ENCODE measurements around the gene RPL6. TPM values are rescaled to one million over a fixed set of nuclear protein-coding genes. Genes with fewer than 3 reads are reported as not detected.

Gene RPL6
- total and polyA plus RNA-seq, 9 of the 15 experiments (the other 6 are each of a cell fraction or from before 2014, with no cell fraction given), result 1,519 to 3,103 (median 2,396) TPM

DNA sequence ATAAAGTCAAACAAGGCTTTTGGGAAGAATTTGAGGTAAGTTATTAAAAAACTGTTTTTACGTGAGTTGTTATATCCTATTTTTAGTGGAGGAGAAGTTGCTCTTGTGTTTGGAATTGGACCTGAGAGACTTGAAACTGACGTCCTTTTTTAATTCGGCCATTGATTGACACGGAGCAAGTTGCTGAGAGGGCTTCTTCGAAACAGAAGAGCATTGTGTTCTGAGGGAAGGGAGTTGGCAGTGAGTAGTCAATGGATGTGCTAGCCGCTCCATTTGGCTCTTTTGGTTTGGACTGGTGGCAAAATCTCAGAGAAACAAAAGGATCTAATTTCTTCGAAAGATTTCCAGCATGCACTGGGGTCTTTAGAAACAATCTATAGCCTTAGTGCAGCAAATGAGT is 46.6 kb upstream of the RPL6 start:
- Histone ChIP-seq H3K4me1 (replicated peaks in 1 of 2; ENCODE audit: control insufficient read depth in 2 of 2, insufficient read depth in 2 of 2, low read length in 2 of 2) (no peaks in the 10 kb centered on the region), H2AFZ (ENCODE audit: low read depth, low read length) (no peak overlapping the region), H3K27ac (ENCODE audit: extremely low read depth, low read depth, low read length) (no peak overlapping the region), H3K36me3 (ENCODE audit: control insufficient read depth, insufficient read depth, low read length) (peaks cover 72% of the 10 kb centered on the region), H3K9me3 (replicated peaks; ENCODE audit: control insufficient read depth, insufficient read depth, low read depth, low read length) (no peaks in the 10 kb centered on the region), H3K79me2 (ENCODE audit: control insufficient read depth, insufficient read depth, low read length) (no peaks in the 10 kb centered on the region), H3K9me1 (ENCODE audit: control insufficient read depth, insufficient read depth, low read length) (no peaks in the 10 kb centered on the region), H3K4me2 (ENCODE audit: insufficient read depth, low read length) (no peak overlapping the region), H3K4me3 (no peak overlapping the region), H4K20me1 (replicated peaks; ENCODE audit: control insufficient read depth, insufficient read depth, low read length) (no peaks in the 10 kb centered on the region), H3K27me3 (ENCODE audit: control insufficient read depth in 2 of 2, insufficient read depth in 2 of 2, low read length in 2 of 2) (no peaks in the 10 kb centered on the region), H3K9ac (ENCODE audit: insufficient read depth in 1 of 2, low read depth in 2 of 2, low read length in 2 of 2) (no peak overlapping the region)
- no peak for ATAC-seq
- BruUV-seq (replicated peaks), result no TSS peak
- no peak for FAIRE-seq
- no peak for DNase-seq (ENCODE audit: extremely low read depth in 1 of 4, low spot score in 3 of 4)
- intact Hi-C loops (cut with micrococcal nuclease), result no loop called here
- in situ Hi-C loops (cut with MboI), result no loop called here
- WGBS (ENCODE audit: insufficient coverage, low coverage, missing lambda C conversion rate), result 98% methylated on average over 7 of the region's 7 CpGs
- ChIA-PET CTCF (ENCODE audit: low intra/inter-chr PET ratio) (no interaction called here), POLR2A (no interaction called here)
- TF ChIP-seq ZNF347 (CRISPR knock-in tag; IDR thresholded peaks at IDR 0.05; ENCODE audit: low read depth), result no peak
- no peak for TF ChIP-seq TGIF2 (CRISPR knock-in tag; IDR thresholded peaks at IDR 0.05)
- no peak for TF ChIP-seq NR2F6 (CRISPR knock-in tag; IDR thresholded peaks at IDR 0.05)
- no peak for TF ChIP-seq ZNF764 (CRISPR knock-in tag; IDR thresholded peaks at IDR 0.05; ENCODE audit: low read depth)
- TF ChIP-seq MTA1 (IDR thresholded peaks at IDR 0.05; ENCODE audit: borderline replicate concordance), result no peak
- no peak for TF ChIP-seq ZNF696 (CRISPR knock-in tag; conservative IDR thresholded peaks at IDR 0.05)
- TF ChIP-seq EGR1 (conservative IDR thresholded peaks at IDR 0.05), result no peak
- no peak for TF ChIP-seq DMBX1 (CRISPR knock-in tag; IDR thresholded peaks at IDR 0.05; ENCODE audit: borderline replicate concordance)
- TF ChIP-seq, protein P1, sequence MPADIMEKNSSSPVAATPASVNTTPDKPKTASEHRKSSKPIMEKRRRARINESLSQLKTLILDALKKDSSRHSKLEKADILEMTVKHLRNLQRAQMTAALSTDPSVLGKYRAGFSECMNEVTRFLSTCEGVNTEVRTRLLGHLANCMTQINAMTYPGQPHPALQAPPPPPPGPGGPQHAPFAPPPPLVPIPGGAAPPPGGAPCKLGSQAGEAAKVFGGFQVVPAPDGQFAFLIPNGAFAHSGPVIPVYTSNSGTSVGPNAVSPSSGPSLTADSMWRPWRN (IDR thresholded peaks at IDR 0.05; ENCODE audit: low read depth), result no peak
- TF ChIP-seq ZNF224 (CRISPR knock-in tag; IDR thresholded peaks at IDR 0.05), result no peak
- TF ChIP-seq HMGN3 (IDR thresholded peaks at IDR 0.05; ENCODE audit: borderline replicate concordance, extremely low read depth, insufficient read length, low read depth, low read length), result no peak
- no peak for TF ChIP-seq IRF2 (CRISPR knock-in tag; IDR thresholded peaks at IDR 0.05)
- TF ChIP-seq, protein P2, sequence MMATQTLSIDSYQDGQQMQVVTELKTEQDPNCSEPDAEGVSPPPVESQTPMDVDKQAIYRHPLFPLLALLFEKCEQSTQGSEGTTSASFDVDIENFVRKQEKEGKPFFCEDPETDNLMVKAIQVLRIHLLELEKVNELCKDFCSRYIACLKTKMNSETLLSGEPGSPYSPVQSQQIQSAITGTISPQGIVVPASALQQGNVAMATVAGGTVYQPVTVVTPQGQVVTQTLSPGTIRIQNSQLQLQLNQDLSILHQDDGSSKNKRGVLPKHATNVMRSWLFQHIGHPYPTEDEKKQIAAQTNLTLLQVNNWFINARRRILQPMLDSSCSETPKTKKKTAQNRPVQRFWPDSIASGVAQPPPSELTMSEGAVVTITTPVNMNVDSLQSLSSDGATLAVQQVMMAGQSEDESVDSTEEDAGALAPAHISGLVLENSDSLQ (IDR thresholded peaks at IDR 0.05), result no peak
- no peak for TF ChIP-seq RFX1 (IDR thresholded peaks at IDR 0.05)
- TF ChIP-seq, protein P3, sequence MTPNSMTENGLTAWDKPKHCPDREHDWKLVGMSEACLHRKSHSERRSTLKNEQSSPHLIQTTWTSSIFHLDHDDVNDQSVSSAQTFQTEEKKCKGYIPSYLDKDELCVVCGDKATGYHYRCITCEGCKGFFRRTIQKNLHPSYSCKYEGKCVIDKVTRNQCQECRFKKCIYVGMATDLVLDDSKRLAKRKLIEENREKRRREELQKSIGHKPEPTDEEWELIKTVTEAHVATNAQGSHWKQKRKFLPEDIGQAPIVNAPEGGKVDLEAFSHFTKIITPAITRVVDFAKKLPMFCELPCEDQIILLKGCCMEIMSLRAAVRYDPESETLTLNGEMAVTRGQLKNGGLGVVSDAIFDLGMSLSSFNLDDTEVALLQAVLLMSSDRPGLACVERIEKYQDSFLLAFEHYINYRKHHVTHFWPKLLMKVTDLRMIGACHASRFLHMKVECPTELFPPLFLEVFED (CRISPR knock-in tag; conservative IDR thresholded peaks at IDR 0.05), result no peak
- TF ChIP-seq, protein P4, sequence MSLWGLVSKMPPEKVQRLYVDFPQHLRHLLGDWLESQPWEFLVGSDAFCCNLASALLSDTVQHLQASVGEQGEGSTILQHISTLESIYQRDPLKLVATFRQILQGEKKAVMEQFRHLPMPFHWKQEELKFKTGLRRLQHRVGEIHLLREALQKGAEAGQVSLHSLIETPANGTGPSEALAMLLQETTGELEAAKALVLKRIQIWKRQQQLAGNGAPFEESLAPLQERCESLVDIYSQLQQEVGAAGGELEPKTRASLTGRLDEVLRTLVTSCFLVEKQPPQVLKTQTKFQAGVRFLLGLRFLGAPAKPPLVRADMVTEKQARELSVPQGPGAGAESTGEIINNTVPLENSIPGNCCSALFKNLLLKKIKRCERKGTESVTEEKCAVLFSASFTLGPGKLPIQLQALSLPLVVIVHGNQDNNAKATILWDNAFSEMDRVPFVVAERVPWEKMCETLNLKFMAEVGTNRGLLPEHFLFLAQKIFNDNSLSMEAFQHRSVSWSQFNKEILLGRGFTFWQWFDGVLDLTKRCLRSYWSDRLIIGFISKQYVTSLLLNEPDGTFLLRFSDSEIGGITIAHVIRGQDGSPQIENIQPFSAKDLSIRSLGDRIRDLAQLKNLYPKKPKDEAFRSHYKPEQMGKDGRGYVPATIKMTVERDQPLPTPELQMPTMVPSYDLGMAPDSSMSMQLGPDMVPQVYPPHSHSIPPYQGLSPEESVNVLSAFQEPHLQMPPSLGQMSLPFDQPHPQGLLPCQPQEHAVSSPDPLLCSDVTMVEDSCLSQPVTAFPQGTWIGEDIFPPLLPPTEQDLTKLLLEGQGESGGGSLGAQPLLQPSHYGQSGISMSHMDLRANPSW (CRISPR knock-in tag; IDR thresholded peaks at IDR 0.05), result no peak
- TF ChIP-seq, protein P5, sequence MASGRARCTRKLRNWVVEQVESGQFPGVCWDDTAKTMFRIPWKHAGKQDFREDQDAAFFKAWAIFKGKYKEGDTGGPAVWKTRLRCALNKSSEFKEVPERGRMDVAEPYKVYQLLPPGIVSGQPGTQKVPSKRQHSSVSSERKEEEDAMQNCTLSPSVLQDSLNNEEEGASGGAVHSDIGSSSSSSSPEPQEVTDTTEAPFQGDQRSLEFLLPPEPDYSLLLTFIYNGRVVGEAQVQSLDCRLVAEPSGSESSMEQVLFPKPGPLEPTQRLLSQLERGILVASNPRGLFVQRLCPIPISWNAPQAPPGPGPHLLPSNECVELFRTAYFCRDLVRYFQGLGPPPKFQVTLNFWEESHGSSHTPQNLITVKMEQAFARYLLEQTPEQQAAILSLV (tag; IDR thresholded peaks at IDR 0.05), result no peak
- no peak for TF ChIP-seq SMARCE1 (IDR thresholded peaks at IDR 0.05)
- no peak for TF ChIP-seq DDX20 (tag; IDR thresholded peaks at IDR 0.05; ENCODE audit: low read depth)

Data from K562 (cell line).